Stimulated activated CD8-positive, alpha-beta memory T cell treated with anti-CD3 and anti-CD28 coated beads, Interleukin-15, amount 100 ng/mL, for 48 hours (primary cell): Measurements from ENCODE around the gene GRPEL2.

ENCODE experiments used
- DNase-seq, 2 donors: peaks; one replicate each; pipeline ENCODE4 v3.0.0-alpha.2; 2020; ENCODE audit warnings: low read depth in 2 of 2

The GRPEL2 gene

GRCh38 chr5:149357370-149358293 lies 12.3 kb downstream of the GRPEL2 start, which contains the start of gene PCYOX1L:
TSS of gene PCYOX1L (plus strand) at chr5:149358046. CDS start at chr5:149358069, 23 bp downstream.
- peak; percentile 86 to 96 for DNase-seq

DNA sequence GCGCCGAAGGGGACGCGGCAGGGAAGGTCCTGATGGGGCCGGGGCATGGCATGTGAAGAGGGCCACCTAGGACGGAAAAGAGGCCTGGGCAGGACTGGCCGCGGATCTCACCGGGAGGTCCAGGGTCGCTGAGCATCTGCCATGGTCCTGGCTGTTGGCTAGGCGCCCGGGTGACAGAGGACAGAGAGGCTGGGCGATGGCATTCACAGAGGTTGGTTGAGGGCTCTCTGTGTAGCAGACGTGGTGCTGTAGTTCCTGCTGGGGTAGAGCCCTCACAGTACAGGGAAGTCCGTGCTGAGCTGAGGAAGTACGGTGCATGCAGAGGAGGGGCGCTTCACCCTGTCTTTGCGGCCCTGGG lies 13.0 kb downstream of the GRPEL2 start:
- no peak for DNase-seq

DNA sequence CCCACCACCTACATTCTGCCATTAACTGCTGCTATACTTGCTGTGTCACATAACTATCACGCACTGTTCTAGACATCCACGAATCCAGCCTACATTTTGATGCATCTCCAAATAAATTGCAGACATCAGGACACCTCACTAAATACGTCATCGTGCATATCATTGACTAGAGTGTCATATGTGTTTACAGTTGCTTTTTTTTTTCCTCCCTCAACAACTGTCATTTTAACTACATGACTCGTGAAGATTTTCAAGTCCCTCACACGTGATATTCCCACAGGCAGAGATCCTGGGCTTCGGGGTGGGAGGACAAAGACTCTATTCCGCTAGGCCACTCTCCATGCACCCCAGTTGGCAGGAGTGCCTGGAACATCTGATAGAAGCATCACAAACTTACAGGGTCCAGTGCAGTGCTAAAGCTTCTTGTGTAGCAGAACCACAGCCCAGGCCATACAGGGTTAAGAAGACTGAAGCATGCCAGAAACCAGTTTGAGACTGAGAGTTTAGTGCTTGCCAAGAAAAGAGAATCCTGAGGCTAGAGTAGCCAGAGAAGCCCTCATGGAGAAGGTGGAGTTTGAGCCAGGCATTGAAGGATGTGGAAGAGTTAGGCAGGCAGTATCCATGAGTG lies 13.7 kb downstream of the GRPEL2 start:
- DNase-seq, result no peak

GRCh38 chr5:149360272-149360671 lies 15.0 kb downstream of the GRPEL2 start:
- DNase-seq, result no peak

- DNase-seq, result no peak
Measured at GRCh38 chr5:149362541-149362940, 17.2 kb downstream of the GRPEL2 start.

GRCh38 chr5:149363358-149363757 lies 18.1 kb downstream of the GRPEL2 start:
- DNase-seq, result no peak

DNA sequence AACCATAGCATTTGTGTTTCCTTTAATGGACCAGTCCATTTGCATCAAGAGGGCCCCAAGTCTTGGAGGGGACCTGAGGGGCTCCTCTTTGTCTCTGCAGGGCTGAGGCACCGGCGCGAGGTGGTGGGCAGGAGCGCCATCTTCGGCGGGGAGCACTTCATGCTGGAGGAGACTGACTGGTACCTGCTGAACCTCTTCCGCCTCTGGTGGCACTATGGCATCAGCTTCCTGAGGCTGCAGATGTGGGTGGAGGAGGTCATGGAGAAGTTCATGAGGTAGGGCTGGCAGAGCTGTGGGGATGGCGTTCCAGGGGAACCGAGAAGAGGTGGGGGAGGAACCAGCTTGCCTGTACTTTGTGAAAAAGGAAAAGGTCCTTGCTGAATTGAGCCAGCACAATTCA lies 18.6 kb downstream of the GRPEL2 start:
- no peak for DNase-seq

- DNase-seq, result no peak
Measured at GRCh38 chr5:149364719-149365118, 19.4 kb downstream of the GRPEL2 start.

DNA sequence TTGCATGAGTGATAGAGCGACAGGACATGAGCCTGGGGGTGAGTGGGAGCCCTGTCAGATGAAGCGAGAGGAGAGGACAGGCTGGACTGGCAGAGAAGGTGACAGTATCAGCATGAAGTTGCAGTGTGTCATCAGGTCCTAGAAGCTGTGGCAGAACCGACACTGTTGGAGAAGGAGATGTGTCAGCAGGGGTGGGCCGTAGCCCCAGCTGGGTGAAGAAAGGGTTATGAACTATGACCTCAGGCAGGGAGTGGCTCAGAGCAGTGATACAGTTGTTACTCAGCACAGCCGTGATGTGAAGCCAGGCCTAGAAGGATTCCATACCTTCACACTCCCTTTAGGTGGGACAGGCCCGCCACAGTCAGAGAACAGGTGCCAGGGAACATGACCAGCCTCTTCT lies 20.1 kb downstream of the GRPEL2 start:
- no peak for DNase-seq

DNA sequence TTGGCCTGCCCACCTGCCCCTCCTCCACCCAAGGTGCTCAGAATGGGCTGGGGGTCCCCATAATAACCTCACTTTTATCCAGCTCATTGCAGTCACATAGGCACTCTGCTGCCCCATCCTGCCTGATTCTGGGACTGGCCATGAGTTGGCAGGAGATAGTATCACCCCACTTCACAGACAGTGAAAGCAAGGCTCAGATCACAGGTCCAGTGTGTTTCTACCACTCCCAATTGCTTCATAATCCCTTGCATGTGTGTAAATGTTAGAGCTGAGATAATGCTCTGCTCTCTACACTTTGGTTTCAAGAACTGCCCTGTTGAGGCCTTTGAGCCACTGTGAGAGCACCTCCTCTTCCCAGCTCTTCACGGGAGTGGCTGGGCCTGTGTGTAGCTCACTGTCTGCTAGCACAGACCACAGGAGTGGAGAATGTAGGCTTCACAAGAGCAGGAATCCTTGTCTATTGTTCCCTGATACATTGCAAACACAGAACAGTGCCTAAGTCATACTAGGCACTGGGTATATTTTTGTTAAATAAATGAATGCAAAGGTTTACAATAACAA lies 20.9 kb downstream of the GRPEL2 start:
- no peak for DNase-seq

- DNase-seq, result peak in 1 of 2 donors; percentile 25
Measured at GRCh38 chr5:149367249-149367971, 22.1 kb downstream of the GRPEL2 start.

DNA sequence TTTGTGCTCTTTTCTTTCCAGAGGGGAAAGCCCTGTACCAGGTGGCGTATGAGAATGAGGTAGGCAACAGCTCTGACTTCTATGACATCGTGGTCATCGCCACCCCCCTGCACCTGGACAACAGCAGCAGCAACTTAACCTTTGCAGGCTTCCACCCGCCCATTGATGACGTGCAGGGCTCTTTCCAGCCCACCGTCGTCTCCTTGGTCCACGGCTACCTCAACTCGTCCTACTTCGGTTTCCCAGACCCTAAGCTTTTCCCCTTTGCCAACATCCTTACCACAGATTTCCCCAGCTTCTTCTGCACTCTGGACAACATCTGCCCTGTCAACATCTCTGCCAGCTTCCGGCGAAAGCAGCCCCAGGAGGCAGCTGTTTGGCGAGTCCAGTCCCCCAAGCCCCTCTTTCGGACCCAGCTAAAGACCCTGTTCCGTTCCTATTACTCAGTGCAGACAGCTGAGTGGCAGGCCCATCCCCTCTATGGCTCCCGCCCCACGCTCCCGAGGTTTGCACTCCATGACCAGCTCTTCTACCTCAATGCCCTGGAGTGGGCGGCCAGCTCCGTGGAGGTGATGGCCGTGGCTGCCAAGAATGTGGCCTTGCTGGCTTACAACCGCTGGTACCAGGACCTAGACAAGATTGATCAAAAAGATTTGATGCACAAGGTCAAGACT lies 22.8 kb downstream of the GRPEL2 start:
- DNase-seq, result no peak

DNA sequence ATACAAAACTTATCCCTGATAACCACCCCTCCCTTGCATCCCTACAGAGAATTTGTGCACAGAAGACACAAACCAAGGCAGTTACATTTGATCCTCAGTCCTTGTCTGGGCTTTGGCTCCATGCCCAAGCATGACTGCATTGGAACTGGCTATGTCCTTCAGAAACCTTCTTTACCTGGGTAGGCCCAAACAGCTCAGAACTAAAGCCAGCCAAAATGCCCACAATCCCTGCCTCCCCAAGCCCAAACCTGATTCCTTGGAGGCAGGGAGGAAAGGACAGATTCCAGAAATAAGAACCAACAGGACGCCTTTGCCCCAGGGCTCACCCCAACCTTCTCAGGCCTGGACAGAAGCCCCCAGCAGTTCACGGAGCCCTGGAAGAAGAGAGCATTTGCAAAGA lies 25.6 kb downstream of the GRPEL2 start:
- no peak for DNase-seq

GRCh38 chr5:149371296-149371962 lies 26.1 kb downstream of the GRPEL2 start:
- DNase-seq, result peak; percentile 25 to 30

- DNase-seq, result no peak
Measured at GRCh38 chr5:149372076-149372795, 26.9 kb downstream of the GRPEL2 start.

GRCh38 chr5:149372932-149373331 lies 27.6 kb downstream of the GRPEL2 start:
- DNase-seq, result no peak

GRCh38 chr5:149374303-149374702 lies 29.0 kb downstream of the GRPEL2 start:
- DNase-seq, result no peak

DNA sequence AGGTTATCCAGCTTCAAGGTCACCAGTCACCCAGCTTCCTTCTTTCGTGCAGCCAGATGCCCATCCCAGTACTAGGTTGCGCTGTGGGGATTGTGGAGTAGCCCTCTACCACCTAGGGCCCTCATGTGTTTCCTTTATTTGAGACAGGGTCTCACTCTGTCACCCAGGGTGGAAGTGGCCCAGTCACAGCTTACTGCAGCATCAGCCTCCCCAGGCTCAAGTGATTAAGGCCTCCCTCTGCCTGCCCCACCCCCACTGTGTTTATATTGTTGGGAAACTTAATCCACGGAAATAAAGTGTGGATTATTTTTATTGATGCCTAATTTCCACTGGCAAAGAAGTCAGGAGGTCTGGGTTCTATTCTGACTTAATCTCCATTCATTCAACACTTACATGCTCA lies 29.5 kb downstream of the GRPEL2 start:
- no peak for DNase-seq

GRCh38 chr5:149375434-149375833 lies 30.1 kb downstream of the GRPEL2 start:
- no peak for DNase-seq

DNA sequence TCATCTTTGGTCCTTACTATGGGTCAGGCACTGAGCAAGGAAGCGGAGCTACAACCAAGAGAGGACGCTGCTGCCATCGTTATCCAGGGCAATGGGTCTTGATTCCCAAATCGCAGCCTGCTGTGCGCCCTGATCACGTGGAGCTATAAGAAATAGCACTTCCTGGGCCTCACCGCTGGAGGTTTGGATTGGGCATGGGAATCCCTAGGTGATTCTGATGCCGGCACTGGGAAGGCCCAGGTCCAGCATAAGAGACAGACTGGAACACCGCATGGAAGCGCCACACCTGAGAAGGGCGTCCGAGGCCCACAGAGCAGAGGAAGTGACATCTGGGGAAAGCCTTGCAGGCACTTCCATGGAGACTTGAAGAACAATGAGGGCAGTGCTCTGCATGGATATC lies 30.8 kb downstream of the GRPEL2 start:
- no peak for DNase-seq
